ENCODE measurements around the gene TULP4. TPM values are rescaled to one million over a fixed set of nuclear protein-coding genes. Genes with fewer than 3 reads are reported as not detected.

TULP4 gene
- total and polyA plus RNA-seq, 2 of the 8 experiments (the other 6 are each of a cell fraction or from before 2014, with no cell fraction given) = 7.7 to 51.6 TPM

DNA sequence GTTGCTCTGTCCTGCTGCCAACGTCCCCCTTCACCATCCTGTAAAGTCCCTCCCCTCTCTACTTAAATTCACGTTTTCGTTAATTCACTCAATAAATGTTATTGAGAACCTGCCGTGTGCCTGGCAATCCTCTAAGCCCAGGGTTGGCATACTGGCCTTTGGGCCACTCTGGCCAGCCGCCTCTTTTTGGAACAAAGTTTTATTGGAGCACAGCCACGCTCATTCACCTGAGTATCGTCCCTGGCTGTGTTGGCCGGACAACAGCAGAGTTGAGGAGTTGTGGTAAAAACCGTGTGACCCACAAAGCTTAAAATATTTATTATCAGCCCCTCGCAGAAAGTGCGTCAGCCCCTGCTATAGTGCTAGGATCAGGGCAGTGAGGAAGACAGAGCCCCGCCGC is 192.9 kb downstream of the TULP4 start:
- no peak for FAIRE-seq
- no peak overlapping the region for H2BK12ac ChIP-seq (ENCODE audit: low read depth, low read length)
- H3K79me1 ChIP-seq (ENCODE audit: low read depth, low read length) = no peaks in the 10 kb centered on the region
- ChIA-PET CTCF (ENCODE audit: partially characterized antibody) (interaction anchor here (1.0 to 4.1 kb wide), 8 partner anchors 9 to 291 kb away, joined by 3 to 24 read pairs (median 6); no protein-coding TSS in a partner anchor), POLR2A (ENCODE audit: partially characterized antibody) (no interaction called here)
- H4K91ac ChIP-seq (replicated peaks; ENCODE audit: insufficient read length, low read length) = no peak overlapping the region
- H3K36me3 ChIP-seq (ENCODE audit: control insufficient read depth in 2 of 4, insufficient read depth in 4 of 4, low read length in 3 of 4) = peaks cover 0 to 14% (median 2%) of the 10 kb centered on the region in 4 experiments; a peak in 4 of 8 replicates
- H3K4me2 ChIP-seq (ENCODE audit: insufficient read depth in 1 of 2, low read depth in 2 of 2, low read length in 2 of 2) = no peak overlapping the region
- no peak overlapping the region for H2BK15ac ChIP-seq (ENCODE audit: low read length)
- H3K4me3 ChIP-seq (ENCODE audit: extremely low read depth in 1 of 4, insufficient read depth in 2 of 4, low read depth in 3 of 4, low read length in 4 of 4) = no peak overlapping the region
- no peak overlapping the region for H3K14ac ChIP-seq (ENCODE audit: insufficient read length)
- H3K56ac ChIP-seq (replicated peaks; ENCODE audit: insufficient read length, low read depth, low read length) = no peak overlapping the region
- H4K20me1 ChIP-seq (replicated peaks in 1 of 2; ENCODE audit: control insufficient read depth in 1 of 2, insufficient read depth in 2 of 2, low read length in 2 of 2) = no peaks in the 10 kb centered on the region
- TF ChIP-seq RXRA (IDR thresholded peaks at IDR 0.05; ENCODE audit: insufficient read depth, low read depth, low read length) = no peak
- no peak overlapping the region for H2BK20ac ChIP-seq (ENCODE audit: low read length)
- H3K4me1 ChIP-seq (replicated peaks in 1 of 4; ENCODE audit: control insufficient read depth in 3 of 4, insufficient read depth in 4 of 4, low read length in 3 of 4) = no peaks in the 10 kb centered on the region
- H2BK5ac ChIP-seq (ENCODE audit: low read depth, low read length) = no peak overlapping the region
- no peak overlapping the region for H2AK5ac ChIP-seq (ENCODE audit: low read depth, low read length)
- no peaks in the 10 kb centered on the region for H3K27me3 ChIP-seq (replicated peaks in 1 of 4; ENCODE audit: control insufficient read depth in 3 of 4, extremely low read depth in 1 of 4, insufficient read depth in 3 of 4, low read length in 3 of 4)
- no peak overlapping the region for H3K23ac ChIP-seq (ENCODE audit: insufficient read length)
- DNase-seq (ENCODE audit: low read depth in 1 of 2, low spot score in 2 of 2) = no peak
- H3K9ac ChIP-seq (replicated peaks in 1 of 4; ENCODE audit: extremely low read depth in 1 of 4, low read depth in 3 of 4, low read length in 3 of 4) = no peak overlapping the region
- no peak overlapping the region for H2AFZ ChIP-seq (ENCODE audit: low read length)
- no peak overlapping the region for H4K5ac ChIP-seq (ENCODE audit: insufficient read length, low read depth, low read length)
- H3K27ac ChIP-seq (ENCODE audit: low read depth, low read length) = no peak overlapping the region
- no peak overlapping the region for H3K18ac ChIP-seq (ENCODE audit: extremely low read depth, low read length)
- no peak overlapping the region for H2BK120ac ChIP-seq (replicated peaks; ENCODE audit: low read depth, low read length)
- no peaks in the 10 kb centered on the region for H3K79me2 ChIP-seq (ENCODE audit: control insufficient read depth in 1 of 2, insufficient read depth in 2 of 2, low read length in 2 of 2)
- H3K4ac ChIP-seq (replicated peaks; ENCODE audit: insufficient read length, low read depth, low read length) = no peak overlapping the region
- no peaks in the 10 kb centered on the region for H3K9me3 ChIP-seq (ENCODE audit: insufficient read depth in 2 of 2, low read depth in 1 of 2, low read length in 1 of 2)
- no peaks in the 10 kb centered on the region for H3K23me2 ChIP-seq (ENCODE audit: low read depth, low read length)
- no peak overlapping the region for H4K8ac ChIP-seq (ENCODE audit: extremely low read depth, insufficient read depth, low read length)
- 91 to 100% methylated on average over 2 to 13 of the region's 13 CpGs for WGBS, 2 experiments (ENCODE audit: extremely low coverage in 1 of 2, insufficient coverage in 1 of 2, insufficient read length in 1 of 2, insufficient replicate concordance in 2 of 2, low coverage in 1 of 2, low lambda C conversion rate in 2 of 2, missing lambda C conversion rate in 1 of 2)
